ENCODE measurements around the gene TSPOAP1. TPM values are rescaled to one million over a fixed set of nuclear protein-coding genes. Genes with fewer than 3 reads are reported as not detected.

Gene TSPOAP1
- total RNA-seq, 1 experiment from 2014 or later, result not detected

- no peak for DNase-seq (ENCODE audit: low spot score)
Observed at GRCh38 chr17:58316260-58316960, 12.2 kb downstream of the TSPOAP1 start.

GRCh38 chr17:58315750-58316149, 12.8 kb downstream of the TSPOAP1 start:
- no peak for DNase-seq (ENCODE audit: low spot score)

- DNase-seq (ENCODE audit: low spot score), result no peak
Observed at GRCh38 chr17:58315281-58315711, 13.3 kb downstream of the TSPOAP1 start.

GRCh38 chr17:58314706-58315015, 13.9 kb downstream of the TSPOAP1 start:
- DNase-seq (ENCODE audit: low spot score), result no peak

GRCh38 chr17:58313815-58314705, 14.5 kb downstream of the TSPOAP1 start:
- DNase-seq (ENCODE audit: low spot score), result no peak

- DNase-seq (ENCODE audit: low spot score), result no peak
Observed at GRCh38 chr17:58312829-58313228, 15.8 kb downstream of the TSPOAP1 start.

- no peak for DNase-seq (ENCODE audit: low spot score)
Observed at GRCh38 chr17:58312021-58312630, 16.5 kb downstream of the TSPOAP1 start.

- no peak for DNase-seq (ENCODE audit: low spot score)
Observed at GRCh38 chr17:58311429-58311894, 17.1 kb downstream of the TSPOAP1 start.

- DNase-seq (ENCODE audit: low spot score), result no peak
Observed at GRCh38 chr17:58310511-58311428, 17.8 kb downstream of the TSPOAP1 start.

GRCh38 chr17:58309918-58310259, 18.7 kb downstream of the TSPOAP1 start:
- no peak for DNase-seq (ENCODE audit: low spot score)

GRCh38 chr17:58308985-58309917, 19.3 kb downstream of the TSPOAP1 start:
- DNase-seq (ENCODE audit: low spot score), result no peak

GRCh38 chr17:58308173-58308984, 20.2 kb downstream of the TSPOAP1 start:
- no peak for DNase-seq (ENCODE audit: low spot score)

- DNase-seq (ENCODE audit: low spot score), result no peak
Observed at GRCh38 chr17:58307468-58308172, 21.0 kb downstream of the TSPOAP1 start.

GRCh38 chr17:58306131-58306951, 22.3 kb downstream of the TSPOAP1 start:
- no peak for DNase-seq (ENCODE audit: low spot score)

- no peak for DNase-seq (ENCODE audit: low spot score)
Observed at GRCh38 chr17:58305626-58306025, 23.0 kb downstream of the TSPOAP1 start.

- DNase-seq (ENCODE audit: low spot score), result no peak
Observed at GRCh38 chr17:58304750-58305486, 23.7 kb downstream of the TSPOAP1 start.

All from A172 (cell line).